H9 (cell line): ENCODE data around the gene PPP3CB. TPM values are rescaled to one million over a fixed set of nuclear protein-coding genes. Genes with fewer than 3 reads are reported as not detected.

ENCODE experiments used
- DNase-seq: peaks from one replicate; pipeline ENCODE4 v3.0.0-alpha.2; 2017
- H2AFZ ChIP-seq: one replicate; pipeline ENCODE4 v1.6.1; 2013; ENCODE audit warnings: mild to moderate bottlenecking, low read length, control low read depth, moderate library complexity
- H2AK5ac ChIP-seq: 2 replicates; pipeline ENCODE4 v1.6.1; 2013; ENCODE audit warnings: low read length, control low read depth, mixed read lengths; ENCODE audit not compliant: insufficient read length
- H2BK120ac ChIP-seq: one replicate; pipeline ENCODE4 v1.6.1; 2013; ENCODE audit warnings: low read depth, mild to moderate bottlenecking, low read length, control low read depth, inconsistent platforms; ENCODE audit not compliant: poor library complexity, severe bottlenecking
- H2BK12ac ChIP-seq: 2 replicates; pipeline ENCODE4 v1.6.1; 2013; ENCODE audit warnings: low read length, control low read depth, mixed read lengths, low read depth; ENCODE audit not compliant: insufficient read length
- H2BK15ac ChIP-seq: 2 replicates; pipeline ENCODE4 v1.6.1; 2013; ENCODE audit warnings: low read depth, low read length, control low read depth
- H2BK20ac ChIP-seq: one replicate; pipeline ENCODE4 v1.6.1; 2013; ENCODE audit warnings: low read depth, mild to moderate bottlenecking, low read length, control low read depth, inconsistent platforms; ENCODE audit not compliant: poor library complexity, severe bottlenecking
- H2BK5ac ChIP-seq: 2 replicates; pipeline ENCODE4 v1.6.1; 2013; ENCODE audit warnings: low read length, control low read depth, mixed read lengths; ENCODE audit not compliant: insufficient read length
- H3K14ac ChIP-seq: 2 replicates; pipeline ENCODE4 v1.6.1; 2013; ENCODE audit warnings: low read length, control low read depth; ENCODE audit not compliant: insufficient read depth
- H3K18ac ChIP-seq: 2 replicates; pipeline ENCODE4 v1.6.1; 2013; ENCODE audit warnings: low read depth, mild to moderate bottlenecking, mixed read lengths, low read length, control low read depth; ENCODE audit not compliant: insufficient read length
- H3K23ac ChIP-seq: 2 replicates; pipeline ENCODE4 v1.6.1; 2013; ENCODE audit warnings: low read length, control low read depth, mixed read lengths, low read depth; ENCODE audit not compliant: insufficient read length
- H3K23me2 ChIP-seq: 2 replicates; pipeline ENCODE4 v1.6.1; 2013; ENCODE audit warnings: low read depth, mild to moderate bottlenecking, mixed read lengths, low read length, control low read depth; ENCODE audit not compliant: insufficient read length, poor library complexity, severe bottlenecking
- H3K27ac ChIP-seq: 2 replicates; pipeline ENCODE4 v1.5.1; 2013; ENCODE audit warnings: low read length, control low read depth, mixed read lengths, low read depth; ENCODE audit not compliant: insufficient read length
- H3K27me3 ChIP-seq: 2 replicates; pipeline ENCODE4 v1.6.1; 2013; ENCODE audit warnings: low read length, control low read depth, inconsistent platforms; ENCODE audit not compliant: insufficient read depth
- H3K4ac ChIP-seq: 2 replicates; pipeline ENCODE4 v1.6.1; 2013; ENCODE audit warnings: low read depth, mild to moderate bottlenecking, control low read depth, inconsistent platforms, low read length, moderate library complexity
- H3K4me1 ChIP-seq: 2 replicates; pipeline ENCODE4 v1.6.1; 2013; ENCODE audit warnings: low read length, control low read depth, inconsistent platforms; ENCODE audit not compliant: insufficient read depth
- H3K4me2 ChIP-seq: 2 replicates; pipeline ENCODE4 v1.6.1; 2013; ENCODE audit warnings: low read length, control low read depth, mixed read lengths; ENCODE audit not compliant: insufficient read length, insufficient read depth
- H3K56ac ChIP-seq: 2 replicates; pipeline ENCODE4 v1.6.1; 2013; ENCODE audit warnings: low read depth, mild to moderate bottlenecking, mixed read lengths, low read length, control low read depth; ENCODE audit not compliant: insufficient read length
- H3K79me1 ChIP-seq: 2 replicates; pipeline ENCODE4 v1.6.1; 2013; ENCODE audit warnings: low read depth, mild to moderate bottlenecking, moderate library complexity, low read length, control low read depth, inconsistent platforms; ENCODE audit not compliant: insufficient read depth, poor library complexity, severe bottlenecking
- H3K79me2 ChIP-seq: 2 replicates; pipeline ENCODE4 v1.6.1; 2013; ENCODE audit warnings: low read length, control low read depth, inconsistent platforms; ENCODE audit not compliant: insufficient read depth
- H3K9ac ChIP-seq: 2 replicates; pipeline ENCODE4 v1.6.1; 2013; ENCODE audit warnings: low read length, control low read depth, mixed read lengths; ENCODE audit not compliant: insufficient read length; ENCODE audit errors: extremely low read depth
- H3K9me3 ChIP-seq: one replicate; pipeline ENCODE4 v1.6.1; 2013; ENCODE audit warnings: low read depth, low read length, inconsistent platforms; ENCODE audit not compliant: control insufficient read depth
- H3T11ph ChIP-seq: one replicate; pipeline ENCODE4 v1.6.1; 2013; ENCODE audit warnings: mild to moderate bottlenecking, low read length, control low read depth, inconsistent platforms
- H4K20me1 ChIP-seq: one replicate; pipeline ENCODE4 v1.6.1; 2013; ENCODE audit not compliant: control insufficient read depth, insufficient read length, insufficient read depth
- H4K5ac ChIP-seq: 2 replicates; pipeline ENCODE4 v1.6.1; 2013; ENCODE audit warnings: low read depth, mild to moderate bottlenecking, mixed read lengths, low read length, control low read depth; ENCODE audit not compliant: insufficient read length
- H4K8ac ChIP-seq: replicated peaks from 2 replicates; pipeline ENCODE4 v1.6.1; 2013; ENCODE audit warnings: low read length, control low read depth, mixed read lengths, low read depth; ENCODE audit not compliant: insufficient read length
- H4K91ac ChIP-seq: 2 replicates; pipeline ENCODE4 v1.6.1; 2013; ENCODE audit warnings: low read depth, mild to moderate bottlenecking, moderate library complexity, mixed read lengths, low read length, control low read depth; ENCODE audit not compliant: insufficient read length
- H3K27ac Mint-ChIP-seq, 3 experiments: 2 replicates in 2 of 3; 3 replicates in 1 of 3; pipeline ENCODE4 v1.8.0; 2020 to 2021; ENCODE audit warnings: mixed read lengths in 3 of 3, mild to moderate bottlenecking in 1 of 3, moderate library complexity in 1 of 3
- H3K27me3 Mint-ChIP-seq: 2 replicates; pipeline ENCODE4 v1.8.0; 2021; ENCODE audit warnings: low read depth, mild to moderate bottlenecking, moderate library complexity, mixed read lengths
- H3K36me3 Mint-ChIP-seq, 3 experiments: 2 replicates in 2 of 3; 3 replicates in 1 of 3; pipeline ENCODE4 v1.8.0; 2020 to 2021; ENCODE audit warnings: low read depth in 3 of 3, mixed read lengths in 3 of 3; ENCODE audit not compliant: insufficient read depth in 1 of 3
- H3K4me1 Mint-ChIP-seq, 2 experiments: 2 replicates each; pipeline ENCODE4 v1.8.0; 2020; ENCODE audit warnings: mixed read lengths in 2 of 2
- H3K4me3 Mint-ChIP-seq, 2 experiments: 2 replicates in 1 of 2; 3 replicates in 1 of 2; pipeline ENCODE4 v1.8.0; 2020 to 2021; ENCODE audit warnings: mild to moderate bottlenecking in 2 of 2, mixed read lengths in 2 of 2, moderate library complexity in 1 of 2
- H3K9me3 Mint-ChIP-seq, 2 experiments: 2 replicates in 1 of 2; 3 replicates in 1 of 2; pipeline ENCODE4 v1.8.0; 2020; ENCODE audit warnings: mild to moderate bottlenecking in 2 of 2, mixed read lengths in 2 of 2, moderate library complexity in 1 of 2
- WGBS: extraction: QIAGEN DNeasy Blood & Tissue Kit; methylation state at CpG from one replicate; pipeline ENCODE4 v1.1.7; 2013; ENCODE audit warnings: missing lambda C conversion rate, low lambda C conversion rate, mixed read lengths; ENCODE audit not compliant: insufficient read length; ENCODE audit errors: extremely low coverage; 5-methylcytosine and 5-hydroxymethylcytosine counted together
- total RNA-seq: library from RNA; stranded (reverse); gene quantifications from 2 replicates; pipeline ENCODE4 v1.2.1, GENCODE V29; 2021
- TF ChIP-seq, protein P1 (sequence below): fragments of 200-600 bp; sonication (generic); conservative IDR thresholded peaks from 3 replicates; pipeline ENCODE4 v1.8.0; 2021; ENCODE audit warnings: antibody characterized with exemption, mild to moderate bottlenecking

The PPP3CB gene
- total RNA-seq, 1 experiment from 2014 or later: 37.3 TPM

DNA sequence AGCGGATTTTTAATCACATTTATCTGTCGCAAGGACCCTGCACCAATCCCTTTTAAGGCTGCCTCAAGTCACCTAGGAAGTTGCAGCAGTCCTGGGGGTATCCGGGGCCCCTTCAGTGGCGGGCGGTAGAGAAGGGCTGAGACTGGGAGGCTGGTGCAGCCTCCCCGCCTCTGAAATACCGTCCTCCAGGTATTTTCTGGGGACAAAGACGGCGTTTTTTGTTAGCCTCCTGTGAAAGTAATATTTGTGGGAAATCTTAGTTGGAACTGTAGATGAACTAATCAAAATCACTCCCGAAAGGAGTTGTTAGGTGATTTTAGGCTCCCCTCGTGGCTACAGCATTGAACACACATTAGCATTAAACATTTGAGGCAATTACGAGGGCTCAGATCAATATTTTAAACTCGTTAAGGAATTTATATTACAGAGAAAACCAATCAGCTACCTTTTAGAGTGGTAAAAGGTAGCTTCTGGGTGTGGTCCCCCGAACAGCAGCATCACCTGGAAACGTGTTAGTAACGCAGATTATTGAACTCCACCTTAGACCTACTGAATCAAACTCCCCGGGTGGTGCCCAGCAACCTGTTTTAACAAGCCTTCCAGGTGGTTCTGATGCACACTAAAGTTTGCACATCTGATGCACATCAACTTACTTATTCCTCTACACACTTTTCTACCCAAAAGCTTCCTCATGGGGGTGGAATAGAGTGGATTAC is 81.4 kb downstream of the PPP3CB start:
- Histone ChIP-seq H2BK5ac (no peak overlapping the region), H3K27ac (no peak overlapping the region), H3K23ac (no peak overlapping the region), H3K9me3 (no peaks in the 10 kb centered on the region), H3K9ac (peak overlapping the region; percentile 49), H4K91ac (no peak overlapping the region), H4K8ac (no peak overlapping the region), H3K14ac (peak overlapping the region; percentile 6; the same call in 1 of the 2 replicates), H2BK20ac (no peak overlapping the region), H3K27me3 (no peaks in the 10 kb centered on the region), H3K23me2 (peaks cover 16% of the 10 kb centered on the region), H4K5ac (no peak overlapping the region), H2BK120ac (peak overlapping the region; percentile 57), H2AK5ac (no peak overlapping the region), H3K56ac (no peak overlapping the region), H3K4ac (no peak overlapping the region), H2AFZ (peak overlapping the region; percentile 17), H3K4me2 (peak overlapping the region; percentile 94), H2BK15ac (no peak overlapping the region), H3K79me2 (peaks cover 2% of the 10 kb centered on the region; the same call in 1 of the 2 replicates), H3K79me1 (no peaks in the 10 kb centered on the region), H3K4me1 (no peaks in the 10 kb centered on the region), H3T11ph (no peak overlapping the region), H3K18ac (no peak overlapping the region), H4K20me1 (no peaks in the 10 kb centered on the region), H2BK12ac (no peak overlapping the region)
- Mint-ChIP-seq H3K27ac (peak overlapping the region; percentile 66 to 98 (median 87); a peak in 6 of 7 replicates), H3K27me3 (peaks cover 4% of the 10 kb centered on the region; the same call in 1 of the 2 replicates), H3K9me3 (no peaks in the 10 kb centered on the region), H3K4me3 (peak overlapping the region; percentile 74 to 83), H3K36me3 (peaks cover 0 to 10% (median 0%) of the 10 kb centered on the region in 3 experiments; a peak in 2 of 7 replicates), H3K4me1 (peaks cover 24 to 25% of the 10 kb centered on the region in 2 experiments)
- no peak for DNase-seq
- TF ChIP-seq, protein P1, sequence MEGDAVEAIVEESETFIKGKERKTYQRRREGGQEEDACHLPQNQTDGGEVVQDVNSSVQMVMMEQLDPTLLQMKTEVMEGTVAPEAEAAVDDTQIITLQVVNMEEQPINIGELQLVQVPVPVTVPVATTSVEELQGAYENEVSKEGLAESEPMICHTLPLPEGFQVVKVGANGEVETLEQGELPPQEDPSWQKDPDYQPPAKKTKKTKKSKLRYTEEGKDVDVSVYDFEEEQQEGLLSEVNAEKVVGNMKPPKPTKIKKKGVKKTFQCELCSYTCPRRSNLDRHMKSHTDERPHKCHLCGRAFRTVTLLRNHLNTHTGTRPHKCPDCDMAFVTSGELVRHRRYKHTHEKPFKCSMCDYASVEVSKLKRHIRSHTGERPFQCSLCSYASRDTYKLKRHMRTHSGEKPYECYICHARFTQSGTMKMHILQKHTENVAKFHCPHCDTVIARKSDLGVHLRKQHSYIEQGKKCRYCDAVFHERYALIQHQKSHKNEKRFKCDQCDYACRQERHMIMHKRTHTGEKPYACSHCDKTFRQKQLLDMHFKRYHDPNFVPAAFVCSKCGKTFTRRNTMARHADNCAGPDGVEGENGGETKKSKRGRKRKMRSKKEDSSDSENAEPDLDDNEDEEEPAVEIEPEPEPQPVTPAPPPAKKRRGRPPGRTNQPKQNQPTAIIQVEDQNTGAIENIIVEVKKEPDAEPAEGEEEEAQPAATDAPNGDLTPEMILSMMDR: no peak
- WGBS: no CpG with 5 or more reads among the region's 17 CpGs
